Stimulated activated CD4-positive, alpha-beta T cell treated with anti-CD3 and anti-CD28 coated beads, Interleukin-1b, Interleukin-23, amount 100 ng/mL, for 48 hours (primary cell): ENCODE results near the gene RNU6-1.

ENCODE experiments used
- DNase-seq: peaks from one replicate; pipeline ENCODE4 v3.0.0-alpha.2; 2020

RNU6-1 gene

GRCh38 chr15:67796196-67797127 is 43.4 kb downstream of the RNU6-1 start:
- no peak for DNase-seq

- peak; percentile 67 for DNase-seq
Observed at GRCh38 chr15:67794832-67795574, 44.8 kb downstream of the RNU6-1 start.

- DNase-seq = no peak
Observed at GRCh38 chr15:67792250-67792942, 47.4 kb downstream of the RNU6-1 start.

DNA sequence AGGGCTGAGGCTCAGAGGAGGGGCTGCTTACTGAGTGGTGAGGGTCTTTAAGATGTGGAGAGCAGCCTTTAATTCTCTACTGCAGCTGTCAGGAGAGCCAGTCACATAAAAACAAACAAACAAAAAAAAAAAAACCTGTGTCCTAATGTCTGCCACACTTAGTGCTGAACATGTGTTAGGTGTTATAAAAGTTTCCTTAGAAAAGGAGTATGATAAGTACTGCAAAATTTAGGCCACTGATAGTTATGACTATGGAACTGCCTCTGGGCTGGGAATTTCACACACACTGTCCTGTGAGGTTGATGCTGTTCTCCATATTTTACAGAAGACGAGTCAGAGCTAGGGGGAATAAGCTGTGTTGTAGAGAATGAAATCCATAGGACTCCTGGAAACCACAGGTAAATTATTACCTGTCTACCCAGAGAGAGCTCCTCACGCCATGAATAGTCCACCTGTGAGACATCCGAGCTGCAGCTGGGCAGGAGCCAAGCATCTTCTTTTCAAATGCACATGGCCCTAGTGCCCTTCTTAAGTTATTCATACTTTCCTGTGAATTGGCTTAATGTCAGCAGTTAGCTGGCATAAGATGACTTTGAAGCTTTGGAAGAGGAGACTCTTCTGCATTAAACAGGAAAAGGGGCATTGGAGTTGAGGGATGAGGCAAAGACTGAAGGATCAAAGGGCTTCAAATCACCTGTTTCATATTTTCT is 49.1 kb downstream of the RNU6-1 start:
- no peak for DNase-seq
